Neuronal stem cell (in vitro differentiated cells): Measurements from ENCODE around the gene ATG4C.

ENCODE experiments used
- DNase-seq: peaks from one replicate; pipeline ENCODE4 v3.0.0-alpha.2; 2013; ENCODE audit warnings: low spot score
- H2AFZ ChIP-seq: one replicate; pipeline ENCODE4 v1.6.1; 2013; ENCODE audit warnings: mild to moderate bottlenecking, low read length, inconsistent platforms
- H2AK5ac ChIP-seq: 2 replicates; pipeline ENCODE4 v1.6.1; 2013; ENCODE audit warnings: low read depth, mild to moderate bottlenecking, inconsistent platforms, low read length, moderate library complexity, mixed read lengths
- H2BK120ac ChIP-seq: 2 replicates; pipeline ENCODE4 v1.6.1; 2013; ENCODE audit warnings: low read depth, mild to moderate bottlenecking, inconsistent platforms, low read length, moderate library complexity, mixed read lengths
- H2BK12ac ChIP-seq: one replicate; pipeline ENCODE4 v1.6.1; 2013; ENCODE audit warnings: low read length, inconsistent platforms
- H2BK15ac ChIP-seq: 2 replicates; pipeline ENCODE4 v1.6.1; 2013; ENCODE audit warnings: mild to moderate bottlenecking, low read length, inconsistent platforms, mixed read lengths
- H2BK5ac ChIP-seq: one replicate; pipeline ENCODE4 v1.6.1; 2013; ENCODE audit warnings: inconsistent platforms, mild to moderate bottlenecking, low read length, moderate library complexity
- H3K14ac ChIP-seq: one replicate; pipeline ENCODE4 v1.6.1; 2013; ENCODE audit warnings: low read length, inconsistent platforms
- H3K18ac ChIP-seq: 2 replicates; pipeline ENCODE4 v1.6.1; 2013; ENCODE audit warnings: low read length, inconsistent platforms
- H3K23ac ChIP-seq: 2 replicates; pipeline ENCODE4 v1.6.1; 2013; ENCODE audit warnings: low read depth, mild to moderate bottlenecking, mixed read lengths, low read length, inconsistent platforms; ENCODE audit not compliant: poor library complexity
- H3K27ac ChIP-seq: replicated peaks from 3 replicates; pipeline ENCODE4 v1.5.1; 2013; ENCODE audit warnings: low read length, inconsistent platforms
- H3K27me3 ChIP-seq, 3 experiments: 2 replicates each; pipeline ENCODE4 v1.6.1; 2013; ENCODE audit warnings: low read length in 3 of 3, mild to moderate bottlenecking in 2 of 3, inconsistent platforms in 1 of 3, low read depth in 1 of 3, mixed read lengths in 1 of 3, moderate library complexity in 1 of 3; ENCODE audit not compliant: control insufficient read depth in 3 of 3, insufficient read depth in 3 of 3
- H3K36me3 ChIP-seq, 2 donors: replicated peaks in 1 of 2; 2 replicates each; pipeline ENCODE4 v1.6.1; 2013; ENCODE audit warnings: low read length in 2 of 2; ENCODE audit not compliant: control insufficient read depth in 2 of 2, insufficient read depth in 2 of 2
- H3K4ac ChIP-seq: 2 replicates; pipeline ENCODE4 v1.6.1; 2013; ENCODE audit warnings: inconsistent platforms, mild to moderate bottlenecking, low read length, moderate library complexity
- H3K4me1 ChIP-seq, 2 donors: 1 replicate in 1 of 2; 2 replicates in 1 of 2; pipeline ENCODE4 v1.6.1; 2013; ENCODE audit warnings: low read length in 2 of 2, low read depth in 1 of 2; ENCODE audit not compliant: control insufficient read depth in 2 of 2, insufficient read depth in 1 of 2
- H3K4me2 ChIP-seq: one replicate; pipeline ENCODE4 v1.6.1; 2013; ENCODE audit warnings: mild to moderate bottlenecking, low read length, inconsistent platforms; ENCODE audit not compliant: insufficient read depth, poor library complexity, severe bottlenecking
- H3K4me3 ChIP-seq, 2 donors: 2 replicates each; pipeline ENCODE4 v1.5.1; 2013; ENCODE audit warnings: low read length in 2 of 2, mild to moderate bottlenecking in 2 of 2, inconsistent platforms in 1 of 2, moderate library complexity in 1 of 2
- H3K79me1 ChIP-seq: one replicate; pipeline ENCODE4 v1.6.1; 2013; ENCODE audit warnings: low read depth, mild to moderate bottlenecking, inconsistent platforms, low read length, moderate library complexity
- H3K9ac ChIP-seq: one replicate; pipeline ENCODE4 v1.6.1; 2013; ENCODE audit warnings: mild to moderate bottlenecking, low read depth, low read length, inconsistent platforms; ENCODE audit not compliant: poor library complexity
- H3K9me3 ChIP-seq, 2 donors: replicated peaks in 1 of 2; 2 replicates each; pipeline versions ENCODE3 to v1.6.1; 2013; ENCODE audit warnings: low read length in 2 of 2, mild to moderate bottlenecking in 2 of 2, inconsistent platforms in 1 of 2, low read depth in 1 of 2, mixed read lengths in 1 of 2, moderate library complexity in 1 of 2; ENCODE audit not compliant: control insufficient read depth in 2 of 2, insufficient read depth in 1 of 2
- H4K8ac ChIP-seq: one replicate; pipeline ENCODE4 v1.6.1; 2013; ENCODE audit warnings: low read depth, mild to moderate bottlenecking, inconsistent platforms, low read length, moderate library complexity
- H4K91ac ChIP-seq: one replicate; pipeline ENCODE4 v1.6.1; 2013; ENCODE audit warnings: low read length, low read depth, mild to moderate bottlenecking, inconsistent platforms; ENCODE audit not compliant: poor library complexity
- WGBS, 2 donors: extraction: QIAGEN DNeasy Blood & Tissue Kit; methylation state at CpG; one replicate each; pipeline ENCODE4 v1.1.7; 2013; ENCODE audit warnings: missing lambda C conversion rate in 2 of 2, mixed read lengths in 1 of 2; ENCODE audit not compliant: insufficient read length in 2 of 2, insufficient replicate concordance in 1 of 2; ENCODE audit errors: extremely low coverage in 2 of 2; 5-methylcytosine and 5-hydroxymethylcytosine counted together

ATG4C gene

GRCh38 chr1:62908168-62908695 lies 124.3 kb downstream of the ATG4C start:
- Histone ChIP-seq H2AFZ (no peak overlapping the region), H2BK120ac (no peak overlapping the region)

DNA sequence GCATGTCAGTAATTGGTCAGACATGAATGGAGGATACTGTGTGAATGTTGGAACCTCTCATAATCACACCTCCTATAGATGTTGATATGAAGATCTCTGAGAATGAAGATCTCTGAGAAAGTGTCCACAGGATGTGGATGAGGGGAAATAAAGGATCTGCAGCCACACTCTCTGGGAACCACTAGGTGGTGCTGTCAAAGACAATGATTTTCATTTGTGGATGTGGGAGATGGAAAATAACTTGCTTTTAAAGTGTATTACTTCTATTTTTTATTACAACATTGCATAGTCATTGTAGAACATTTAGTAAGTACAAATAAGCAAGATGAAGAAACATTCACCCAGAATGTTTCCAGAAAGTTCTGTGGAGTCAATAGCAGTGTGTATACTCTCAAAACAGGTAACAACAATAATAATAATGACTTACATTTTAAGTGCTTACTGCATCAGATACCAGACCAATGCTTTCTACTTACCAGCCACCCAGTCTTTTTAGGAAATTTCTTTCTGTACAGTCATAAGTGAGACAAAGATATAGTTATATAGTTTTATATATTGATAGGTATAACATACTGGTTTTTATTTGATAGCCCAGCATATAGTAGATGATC lies 128.2 kb downstream of the ATG4C start:
- Histone ChIP-seq H3K14ac (no peak overlapping the region), H4K91ac (no peak overlapping the region), H3K4me3 (no peak overlapping the region), H3K27ac (no peak overlapping the region), H3K4me1 (no peaks in the 10 kb centered on the region), H2BK15ac (no peak overlapping the region), H2BK5ac (no peak overlapping the region), H3K4me2 (no peak overlapping the region), H4K8ac (no peak overlapping the region), H3K9ac (no peak overlapping the region), H3K23ac (no peak overlapping the region), H3K27me3 (peaks cover 0 to 17% (median 0%) of the 10 kb centered on the region in 3 experiments), H2AK5ac (no peak overlapping the region), H3K18ac (no peak overlapping the region), H2BK12ac (no peak overlapping the region), H3K79me1 (no peaks in the 10 kb centered on the region), H2AFZ (no peak overlapping the region), H2BK120ac (no peak overlapping the region), H3K36me3 (no peaks in the 10 kb centered on the region), H3K9me3 (no peaks in the 10 kb centered on the region), H3K4ac (no peak overlapping the region)
- DNase-seq = no peak

More at GRCh38 chr1:62908168-62908695, 124.3 kb downstream of the ATG4C start:
- DNase-seq = no peak
- no peak overlapping the region for H2BK12ac ChIP-seq
- H3K27me3 ChIP-seq = peaks cover 0 to 3% (median 0%) of the 10 kb centered on the region in 3 experiments
- no peak overlapping the region for H2BK15ac ChIP-seq
- H3K9me3 ChIP-seq = no peaks in the 10 kb centered on the region
- no peak overlapping the region for H3K18ac ChIP-seq
- H2BK5ac ChIP-seq = no peak overlapping the region
- H3K9ac ChIP-seq = no peak overlapping the region
- no peak overlapping the region for H4K91ac ChIP-seq
- H3K4ac ChIP-seq = no peak overlapping the region
- no peak overlapping the region for H3K4me2 ChIP-seq
- H3K4me3 ChIP-seq = no peak overlapping the region
- no peaks in the 10 kb centered on the region for H3K79me1 ChIP-seq
- no peaks in the 10 kb centered on the region for H3K36me3 ChIP-seq
- H2AK5ac ChIP-seq = no peak overlapping the region
- no peak overlapping the region for H3K27ac ChIP-seq
- H4K8ac ChIP-seq = no peak overlapping the region
- no peaks in the 10 kb centered on the region for H3K4me1 ChIP-seq
- H3K23ac ChIP-seq = no peak overlapping the region
- H3K14ac ChIP-seq = no peak overlapping the region
- no CpG with 5 or more reads among the region's 2 CpGs for WGBS, 2 donors
